Kidney (tissue), 14 donors: ENCODE measurements around the gene S1PR3. TPM values are rescaled to one million over a fixed set of nuclear protein-coding genes. Genes with fewer than 3 reads are reported as not detected.

Experiments used
- DNase-seq, 5 donors: peaks; one replicate each; pipeline ENCODE4 v3.0.0-alpha.2; 2013 to 2020
- FAIRE-seq: peaks from 2 replicates; lab custom pipeline; 2012; peaks lifted over from hg19 to GRCh38; lab: Jason Lieb, UNC
- H3K27ac ChIP-seq, 2 donors: one replicate each; pipeline ENCODE4 v1.7.0; 2013; ENCODE audit warnings: low read depth in 2 of 2, low read length in 2 of 2, inconsistent platforms in 1 of 2
- H3K27me3 ChIP-seq: one replicate; pipeline ENCODE4 v1.7.1; 2013; ENCODE audit warnings: low read length, inconsistent platforms; ENCODE audit not compliant: control insufficient read depth, insufficient read depth
- H3K36me3 ChIP-seq, 3 donors: one replicate each; pipeline versions ENCODE4 v1.7.0 to v1.7.1; 2013; ENCODE audit warnings: low read length in 3 of 3, control low read depth in 1 of 3, inconsistent platforms in 1 of 3; ENCODE audit not compliant: insufficient read depth in 3 of 3, control insufficient read depth in 2 of 3
- H3K4me1 ChIP-seq, 3 donors: one replicate each; pipeline versions ENCODE4 v1.7.0 to v1.7.1; 2013; ENCODE audit warnings: low read length in 3 of 3, inconsistent platforms in 1 of 3, low read depth in 1 of 3; ENCODE audit not compliant: control insufficient read depth in 2 of 3, insufficient read depth in 2 of 3
- H3K4me3 ChIP-seq, 3 donors: one replicate each; pipeline versions ENCODE4 v1.7.0 to v1.8.1; 2013; ENCODE audit warnings: low read length in 3 of 3, control low read depth in 1 of 3, inconsistent platforms in 1 of 3
- H3K9ac ChIP-seq, 3 donors: one replicate each; pipeline versions ENCODE4 v1.7.0 to v1.7.1; 2013; ENCODE audit warnings: low read length in 3 of 3, control low read depth in 1 of 3, inconsistent platforms in 1 of 3
- H3K9me3 ChIP-seq, 3 donors: one replicate each; pipeline versions ENCODE4 v1.7.0 to v1.7.1; 2013; ENCODE audit warnings: low read length in 3 of 3, control low read depth in 1 of 3, inconsistent platforms in 1 of 3; ENCODE audit not compliant: control insufficient read depth in 2 of 3, insufficient read depth in 1 of 3
- CTCF ChIP-seq: IDR thresholded peaks from 3 replicates; pipeline ENCODE4 v1.5.1; 2012; ENCODE audit warnings: mild to moderate bottlenecking, moderate library complexity, borderline replicate concordance; ENCODE audit not compliant: insufficient read depth; ENCODE audit errors: extremely low read depth
- intact Hi-C: fragments of 100-400 bp; cut with DNase I; formaldehyde crosslinking; loops from one replicate; pipeline ENCODE4 v1.11.1; 2022
- polyA plus RNA-seq: library from polyadenylated mRNA; stranded (reverse); fragments of 350-450 nt; fragmentation: Illumina TruSeq; extraction: RNeasy Lipid Tissue Mini Kit (QIAGEN cat#74804); gene quantifications from one replicate; pipeline ENCODE4 v1.2.3, GENCODE V29; 2014; ENCODE audit warnings: low read depth, low replicate concordance; ENCODE audit not compliant: insufficient read depth
- total RNA-seq: library from RNA; stranded (reverse); fragmentation: NEBNext Ultra II Directional; extraction: Animal tissue kit (Norgen Biotek cat#: 25700); gene quantifications from one replicate; pipeline ENCODE4 v1.2.1, GENCODE V29; 2021
- donor health status: control.
- donor health status: control.
- donor health status: control.
- donor health status: control.
- donor health status: control.
- donor health status: DM: yes; HTN: yes; CAD: no.
- donor health status: Normal renal cell carcinoma (clear cell type).

The S1PR3 gene
- total and polyA plus RNA-seq, 2 donors from 2014 or later, result 12.4 to 36.4 TPM

GRCh38 chr9:89032173-89032572, 40.9 kb downstream of the S1PR3 start:
- no peaks in the 10 kb centered on the region for H3K27me3 ChIP-seq
- intact Hi-C loops, result no loop called here
- peaks cover 0 to 3% (median 0%) of the 10 kb centered on the region in 3 donors for H3K4me1 ChIP-seq
- TF ChIP-seq CTCF, result no peak
- no peak overlapping the region for H3K4me3 ChIP-seq
- no peak overlapping the region for H3K9ac ChIP-seq
- DNase-seq (no peak), FAIRE-seq (no peak)
- H3K9me3 ChIP-seq, result peaks cover 0 to 9% (median 5%) of the 10 kb centered on the region in 3 donors
- H3K27ac ChIP-seq, result no peak overlapping the region
- H3K36me3 ChIP-seq, result no peaks in the 10 kb centered on the region

GRCh38 chr9:89032661-89033060, 41.4 kb downstream of the S1PR3 start:
- intact Hi-C loops, result no loop called here
- Histone ChIP-seq H3K9me3 (peaks cover 0 to 9% (median 5%) of the 10 kb centered on the region in 3 donors), H3K27ac (no peak overlapping the region), H3K4me3 (no peak overlapping the region), H3K27me3 (no peaks in the 10 kb centered on the region), H3K9ac (no peak overlapping the region), H3K4me1 (peaks cover 0 to 3% (median 0%) of the 10 kb centered on the region in 3 donors), H3K36me3 (no peaks in the 10 kb centered on the region)
- no peak for TF ChIP-seq CTCF
- DNase-seq (no peak), FAIRE-seq (no peak)

- H3K4me1 ChIP-seq, result peaks cover 0 to 3% (median 0%) of the 10 kb centered on the region in 3 donors
- TF ChIP-seq CTCF, result no peak
- DNase-seq, result no peak
Observed at GRCh38 chr9:89036383-89036782, 45.1 kb downstream of the S1PR3 start.

DNA sequence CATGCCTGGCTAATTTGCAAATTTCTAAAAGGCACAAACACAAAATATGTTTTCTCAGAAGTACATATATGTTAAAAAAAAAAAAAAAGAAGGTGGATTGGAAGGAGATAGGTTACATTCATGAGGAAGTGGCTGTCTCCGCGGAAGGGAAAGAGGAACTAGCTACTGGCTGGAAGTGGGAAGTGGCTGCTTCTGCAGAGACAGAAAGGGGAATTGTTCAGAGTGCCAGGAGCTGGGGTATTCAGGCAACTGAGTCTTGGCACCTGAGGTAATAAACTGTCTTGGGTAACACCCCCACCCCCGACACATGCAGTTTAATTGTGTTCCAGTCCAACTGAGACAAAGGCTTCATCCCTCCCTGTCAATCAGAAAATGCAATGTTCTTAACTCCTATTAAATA, 45.6 kb downstream of the S1PR3 start:
- H3K27ac ChIP-seq, result no peak overlapping the region
- DNase-seq, result no peak
- intact Hi-C loops, result no loop called here

More at GRCh38 chr9:89036383-89036782, 45.1 kb downstream of the S1PR3 start:
- no peak overlapping the region for H3K27ac ChIP-seq
- no peak overlapping the region for H3K4me3 ChIP-seq
- no peaks in the 10 kb centered on the region for H3K36me3 ChIP-seq
- H3K9ac ChIP-seq, result no peak overlapping the region
- H3K27me3 ChIP-seq, result no peaks in the 10 kb centered on the region
- intact Hi-C loops, result no loop called here
- H3K9me3 ChIP-seq, result no peaks in the 10 kb centered on the region
- FAIRE-seq, result no peak

More for the DNA sequence above, 45.6 kb downstream of the S1PR3 start:
- Histone ChIP-seq H3K4me1 (peaks cover 0 to 3% (median 0%) of the 10 kb centered on the region in 3 donors), H3K9me3 (no peaks in the 10 kb centered on the region), H3K4me3 (no peak overlapping the region), H3K27me3 (no peaks in the 10 kb centered on the region), H3K36me3 (no peaks in the 10 kb centered on the region), H3K9ac (no peak overlapping the region)
- TF ChIP-seq CTCF, result no peak
- no peak for FAIRE-seq
